Rectal smooth muscle tissue (tissue), 1 donor: ENCODE results near the gene TXLNA.
A peak's percentile ranks its signal among the peaks of the same experiment; 100 is the strongest.
"Not testable (repeated sequence)": the region's sequence is repeated elsewhere in the genome, so short reads cannot be mapped to it uniquely, and the experiment has no call there.

ENCODE experiments used
- H3K27ac ChIP-seq: one replicate; pipeline ENCODE4 v1.7.0; 2013; ENCODE audit warnings: low read depth, low read length, inconsistent platforms
- H3K27me3 ChIP-seq: one replicate; pipeline ENCODE4 v1.7.0; 2013; ENCODE audit warnings: low read length; ENCODE audit not compliant: control insufficient read depth, insufficient read depth
- H3K36me3 ChIP-seq: one replicate; pipeline ENCODE4 v1.7.0; 2013; ENCODE audit warnings: low read length; ENCODE audit not compliant: control insufficient read depth, insufficient read depth
- H3K4me1 ChIP-seq: one replicate; pipeline ENCODE4 v1.7.0; 2013; ENCODE audit warnings: low read length; ENCODE audit not compliant: control insufficient read depth, insufficient read depth
- H3K4me3 ChIP-seq: one replicate; pipeline ENCODE4 v1.7.0; 2013; ENCODE audit warnings: low read length
- H3K9ac ChIP-seq: one replicate; pipeline ENCODE4 v1.7.0; 2013; ENCODE audit warnings: low read length

Gene TXLNA

DNA sequence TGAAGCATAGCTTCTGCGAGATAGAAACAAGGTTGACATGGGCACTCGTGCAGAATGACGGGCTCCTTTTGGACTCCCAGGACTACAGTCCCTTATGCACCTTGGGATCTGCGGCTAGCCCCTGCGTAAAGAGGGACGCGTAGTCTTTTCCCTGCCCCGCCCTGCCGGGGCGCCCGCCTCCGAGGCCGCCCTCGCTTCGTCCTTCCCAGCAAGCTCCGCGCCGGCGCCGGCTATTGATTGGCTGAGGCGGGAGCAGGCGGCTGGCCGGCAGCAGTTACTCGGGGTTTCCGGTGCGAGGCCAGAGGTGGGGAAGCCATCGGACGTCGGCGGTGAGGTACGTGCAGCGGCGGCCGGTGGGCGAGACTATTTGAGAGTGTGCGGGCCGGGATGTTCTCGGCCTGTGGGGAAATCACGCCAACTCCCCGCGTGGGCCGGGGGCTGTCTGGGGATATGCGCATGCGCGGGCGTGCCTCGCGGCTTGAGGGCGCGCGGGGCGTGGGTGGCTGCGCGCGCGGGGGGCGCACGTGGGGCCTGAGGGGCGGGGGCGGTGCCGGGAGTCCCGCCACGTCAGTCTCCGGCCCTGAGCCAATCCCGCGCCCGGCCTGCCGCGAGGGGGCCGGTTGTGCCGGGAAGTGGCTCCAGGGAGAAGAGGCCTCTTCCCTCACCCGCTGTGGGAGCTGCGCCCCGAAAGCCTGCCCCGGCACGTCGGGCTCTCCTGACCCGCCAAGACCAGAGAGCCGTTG is at the start of gene TXLNA:
TSS of gene TXLNA (plus strand) at position 233 of the 743 bp plus-strand sequence. CDS start 671 bp downstream, outside the sequence.
- Histone ChIP-seq H3K4me3 (peak within 1 kb of the TSS; percentile 56), H3K27me3 (no peaks in the 10 kb centered on the region), H3K4me1 (peaks cover 17% of the 10 kb centered on the region), H3K9ac (peak within 1 kb of the TSS; percentile 42), H3K27ac (peak within 1 kb of the TSS; percentile 99), H3K36me3 (peaks cover 14% of the 10 kb centered on the region)

DNA sequence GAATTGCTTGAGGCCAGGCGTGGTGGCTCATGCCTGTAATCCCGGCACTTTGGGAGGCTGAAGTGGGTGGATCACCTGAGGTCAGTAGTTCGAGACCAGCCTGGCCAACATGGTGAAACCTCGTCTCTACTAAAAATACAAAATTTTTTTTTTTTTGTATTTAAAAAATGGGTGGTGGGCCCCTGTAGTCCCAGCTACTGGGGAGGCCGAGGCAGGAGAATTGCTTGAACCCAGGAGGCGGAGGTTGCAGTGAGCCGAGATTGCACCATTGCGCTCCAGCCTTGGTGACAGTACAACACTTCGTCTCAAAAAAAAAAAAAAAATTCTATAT is 45.6 kb upstream of the TXLNA start:
- not testable (repeated sequence) for H3K27me3 ChIP-seq, H3K4me3 ChIP-seq, H3K4me1 ChIP-seq, H3K27ac ChIP-seq, H3K9ac ChIP-seq, H3K36me3 ChIP-seq

DNA sequence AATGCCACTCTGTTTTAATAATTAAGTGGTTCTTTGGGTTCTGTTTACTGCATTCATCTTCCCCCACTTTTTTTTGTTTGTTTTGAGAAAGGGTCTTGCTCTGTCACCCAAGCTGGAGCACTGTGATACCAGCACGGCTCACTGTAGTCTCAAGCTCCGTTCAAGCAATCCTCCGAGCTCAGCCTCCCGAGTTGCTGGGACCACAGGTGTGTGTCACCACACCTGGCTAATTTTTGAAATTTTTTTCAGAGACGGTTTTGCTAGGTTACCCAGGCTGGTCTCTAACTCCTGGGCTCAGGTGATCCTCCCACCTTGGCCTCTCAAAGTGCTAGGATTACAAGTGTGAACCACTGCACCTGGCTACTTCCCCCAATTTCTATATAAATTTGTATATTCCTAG is 42.4 kb upstream of the TXLNA start:
- H3K27me3 ChIP-seq = no peaks in the 10 kb centered on the region
- no peak overlapping the region for H3K9ac ChIP-seq
- H3K4me3 ChIP-seq = no peak overlapping the region
- no peaks in the 10 kb centered on the region for H3K36me3 ChIP-seq
- no peak overlapping the region for H3K27ac ChIP-seq
- no peaks in the 10 kb centered on the region for H3K4me1 ChIP-seq

GRCh38 chr1:32138965-32139364 is 40.5 kb upstream of the TXLNA start:
- Histone ChIP-seq H3K27ac (no peak overlapping the region), H3K4me3 (no peak overlapping the region), H3K4me1 (peaks cover 7% of the 10 kb centered on the region), H3K27me3 (no peaks in the 10 kb centered on the region), H3K9ac (no peak overlapping the region), H3K36me3 (no peaks in the 10 kb centered on the region)

- Histone ChIP-seq H3K36me3 (no peaks in the 10 kb centered on the region), H3K27ac (peak overlapping the region; percentile 55), H3K4me1 (peaks cover 7% of the 10 kb centered on the region), H3K9ac (no peak overlapping the region), H3K4me3 (no peak overlapping the region), H3K27me3 (no peaks in the 10 kb centered on the region)
These were observed 36.8 kb upstream of the TXLNA start for GRCh38 chr1:32142446-32143301.

DNA sequence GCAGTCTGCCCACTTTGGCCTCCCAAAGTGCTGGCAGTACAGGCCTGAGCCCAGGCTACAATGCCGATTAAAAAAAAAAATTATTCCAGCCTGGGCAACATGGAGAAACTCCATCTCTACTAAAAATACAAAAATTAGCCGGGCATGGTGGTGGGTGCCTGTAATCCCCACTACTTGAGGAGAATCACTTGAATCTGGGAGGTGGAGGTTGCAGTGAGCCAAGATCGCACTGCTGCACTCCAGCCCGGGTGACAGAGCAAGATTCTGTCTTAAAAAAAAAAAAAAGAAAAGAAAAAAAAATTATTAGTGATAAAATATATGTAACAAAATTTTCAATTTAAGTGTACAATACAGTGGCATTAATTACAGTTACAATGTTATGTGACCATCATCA is 36.2 kb upstream of the TXLNA start:
- not testable (repeated sequence) for H3K36me3 ChIP-seq, H3K9ac ChIP-seq, H3K4me3 ChIP-seq, H3K4me1 ChIP-seq, H3K27ac ChIP-seq, H3K27me3 ChIP-seq

DNA sequence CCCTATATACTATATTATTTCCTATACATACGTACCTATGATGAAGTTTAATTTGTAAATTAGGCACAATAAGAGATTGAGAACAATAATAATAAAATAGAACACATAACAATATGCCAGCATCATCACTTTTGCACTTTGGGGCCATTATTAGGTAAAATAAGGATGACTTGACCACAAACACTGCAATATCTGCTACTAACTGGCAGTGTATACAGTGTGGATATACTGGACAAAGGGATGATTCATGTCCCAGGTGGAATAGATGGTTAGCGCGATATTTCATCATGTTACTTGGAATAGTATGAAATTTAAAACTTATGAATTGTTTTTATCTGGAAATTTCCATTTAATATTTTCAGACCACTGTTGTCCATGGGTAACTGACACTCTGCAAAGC is 35.4 kb upstream of the TXLNA start:
- no peaks in the 10 kb centered on the region for H3K36me3 ChIP-seq
- H3K4me1 ChIP-seq = peaks cover 7% of the 10 kb centered on the region
- H3K27ac ChIP-seq = no peak overlapping the region

GRCh38 chr1:32147799-32148198 is 31.7 kb upstream of the TXLNA start:
- not testable (repeated sequence) for H3K27ac ChIP-seq, H3K4me3 ChIP-seq, H3K36me3 ChIP-seq, H3K9ac ChIP-seq, H3K27me3 ChIP-seq
- peaks cover 13% of the 10 kb centered on the region for H3K4me1 ChIP-seq

More for the DNA sequence above, 35.4 kb upstream of the TXLNA start:
- Histone ChIP-seq H3K27me3 (no peaks in the 10 kb centered on the region), H3K4me3 (no peak overlapping the region), H3K9ac (no peak overlapping the region)

- H3K4me1 ChIP-seq = peaks cover 12% of the 10 kb centered on the region
- peaks cover under 1% of the 10 kb centered on the region for H3K36me3 ChIP-seq
- H3K27ac ChIP-seq = no peak overlapping the region
- H3K9ac ChIP-seq = no peak overlapping the region
- H3K27me3 ChIP-seq = no peaks in the 10 kb centered on the region
- H3K4me3 ChIP-seq = no peak overlapping the region
These were observed 28.6 kb upstream of the TXLNA start for GRCh38 chr1:32150847-32151246.

GRCh38 chr1:32151319-32151787 is 28.1 kb upstream of the TXLNA start:
- Histone ChIP-seq H3K27me3 (no peaks in the 10 kb centered on the region), H3K27ac (no peak overlapping the region), H3K36me3 (peaks cover 5% of the 10 kb centered on the region), H3K4me3 (no peak overlapping the region), H3K4me1 (peaks cover 12% of the 10 kb centered on the region), H3K9ac (no peak overlapping the region)

DNA sequence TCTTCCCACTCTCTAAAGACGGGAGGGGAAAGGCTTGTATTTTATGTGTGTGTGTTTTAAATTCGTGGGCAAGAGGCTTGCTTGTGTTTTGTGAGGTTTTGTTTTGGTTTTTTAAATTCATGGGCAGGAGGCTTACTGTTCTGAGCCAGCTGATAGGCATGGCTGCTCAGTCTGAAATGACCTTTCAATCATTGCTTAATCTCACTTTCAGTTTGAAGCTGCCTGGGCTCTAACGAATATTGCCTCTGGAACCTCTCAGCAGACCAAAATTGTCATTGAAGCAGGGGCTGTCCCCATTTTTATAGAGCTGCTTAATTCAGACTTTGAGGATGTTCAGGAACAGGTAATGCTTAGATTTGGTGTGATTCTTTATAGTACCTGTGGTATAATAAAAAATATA is 20.3 kb upstream of the TXLNA start:
- Histone ChIP-seq H3K27me3 (no peaks in the 10 kb centered on the region), H3K4me3 (no peak overlapping the region), H3K27ac (no peak overlapping the region), H3K36me3 (peaks cover 48% of the 10 kb centered on the region), H3K9ac (no peak overlapping the region), H3K4me1 (no peaks in the 10 kb centered on the region)

DNA sequence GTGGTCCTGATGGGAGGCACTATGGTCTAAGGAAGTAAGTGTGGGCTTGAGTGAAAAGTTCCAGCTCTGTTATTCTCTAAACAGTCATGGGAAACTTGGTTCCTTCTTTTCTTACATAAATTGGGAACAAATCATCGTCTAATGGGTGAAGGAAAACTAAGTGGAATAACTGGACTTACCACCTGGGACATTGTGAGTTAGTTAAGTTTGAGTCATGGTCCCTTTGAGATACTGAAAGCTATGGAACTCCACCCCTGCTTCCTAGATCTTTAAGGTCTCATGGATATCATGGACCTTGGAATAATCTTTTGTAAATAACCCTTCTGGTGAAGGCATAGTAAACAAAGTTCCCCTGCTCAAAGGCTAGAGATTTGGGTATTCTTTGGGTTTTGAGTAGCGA is 16.1 kb upstream of the TXLNA start:
- no peak overlapping the region for H3K9ac ChIP-seq
- no peak overlapping the region for H3K4me3 ChIP-seq
- H3K27ac ChIP-seq = no peak overlapping the region
- H3K36me3 ChIP-seq = peaks cover 38% of the 10 kb centered on the region
- H3K27me3 ChIP-seq = no peaks in the 10 kb centered on the region
- H3K4me1 ChIP-seq = no peaks in the 10 kb centered on the region
